Measurements from ENCODE around the gene ADGRD1. TPM values are rescaled to one million over a fixed set of nuclear protein-coding genes. Genes with fewer than 3 reads are reported as not detected.

ADGRD1 gene
- total RNA-seq (2022; extraction: Qiagen RNA extraction): 0.42 to 0.75 TPM (median 0.48 TPM) in 5 replicates

DNA sequence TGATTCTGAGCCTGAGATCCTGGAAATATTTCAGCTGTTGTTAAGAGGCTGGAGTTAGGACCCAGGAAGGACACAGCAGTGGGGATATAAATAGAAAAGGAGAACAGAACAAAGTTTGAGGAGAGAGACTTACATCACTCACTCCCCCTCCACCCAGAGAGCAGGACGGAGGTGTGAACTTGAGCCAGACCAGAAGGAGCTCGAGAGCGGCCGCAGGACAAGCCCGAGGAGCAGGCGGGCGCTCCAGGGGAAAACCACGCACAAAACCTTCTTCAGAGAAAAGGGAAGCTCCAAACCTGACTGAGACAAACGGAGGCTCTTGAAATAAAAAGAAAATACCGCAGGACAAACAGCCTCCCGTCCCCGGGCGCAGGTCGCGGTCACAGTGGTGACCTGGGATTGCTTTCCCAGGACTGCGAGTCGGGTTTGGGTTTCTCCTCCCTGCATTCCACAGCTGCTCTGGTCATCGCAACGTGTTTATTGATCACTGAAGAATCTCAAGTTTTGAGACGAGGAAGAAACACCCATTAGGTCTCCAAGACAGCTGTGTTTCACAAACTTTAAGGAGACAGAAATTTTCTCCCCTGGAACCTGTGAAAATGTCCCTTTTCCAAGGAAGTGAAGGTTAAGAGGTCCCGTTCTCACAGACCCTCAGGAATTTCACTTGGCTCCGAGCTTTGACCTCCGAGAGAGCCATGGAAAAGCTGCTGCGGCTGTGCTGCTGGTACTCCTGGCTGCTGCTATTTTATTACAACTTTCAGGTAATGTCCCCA, at the start of gene ADGRD1:
TSS of gene ADGRD1 (plus strand) at position 137 of the 773 bp plus-strand sequence. CDS start at position 696, 559 bp downstream.

Other genes starting within 250 kb of the ADGRD1 start
- gene RIMBP2, start 237.6 kb upstream of the ADGRD1 start, total RNA-seq (2022; extraction: Qiagen RNA extraction): 0.05 to 0.06 TPM in 2 of 5 replicates, not detected in the others
- gene STX2, start 114.7 kb upstream of the ADGRD1 start, total RNA-seq (2022; extraction: Qiagen RNA extraction): 20.6 to 27.2 TPM (median 26.1 TPM) in 5 replicates
- 1,401 to 1,728 TPM (median 1,691 TPM) in 5 replicates for gene RAN, start 81.8 kb upstream of the ADGRD1 start, total RNA-seq (2022; extraction: Qiagen RNA extraction)